ENCODE results near the gene TIMM44. TPM values are rescaled to one million over a fixed set of nuclear protein-coding genes. Genes with fewer than 3 reads are reported as not detected.
"Not testable (repeated sequence)": the region's sequence is repeated elsewhere in the genome, so short reads cannot be mapped to it uniquely, and the experiment has no call there.

The TIMM44 gene
- total and polyA plus RNA-seq, 9 donors: 29.8 to 110 (median 50.3) TPM

GRCh38 chr19:7897292-7897691 is 46.2 kb downstream of the TIMM44 start:
- DNase-seq: no peak

GRCh38 chr19:7895565-7895964 is 47.9 kb downstream of the TIMM44 start:
- Histone ChIP-seq H3K9me3 (no peaks in the 10 kb centered on the region), H3K4me1 (ENCODE audit: insufficient read depth) (no peaks in the 10 kb centered on the region), H3K27ac (no peak overlapping the region), H3K36me3 (no peaks in the 10 kb centered on the region), H3K27me3 (no peaks in the 10 kb centered on the region), H3K4me3 (no peak overlapping the region)
- TF ChIP-seq POLR2A (IDR thresholded peaks at IDR 0.05): no peak
- TF ChIP-seq CTCF (IDR thresholded peaks at IDR 0.05): no peak
- no peak for TF ChIP-seq EP300 (IDR thresholded peaks at IDR 0.05)
- intact Hi-C loops (cut with DNase I): no loop called here
- DNase-seq: no peak
- 69 to 82% (median 77%) methylated on average over 13 of the region's 13 CpGs for WGBS, 3 donors

More at GRCh38 chr19:7897292-7897691, 46.2 kb downstream of the TIMM44 start:
- Histone ChIP-seq H3K4me1 (ENCODE audit: insufficient read depth) (no peaks in the 10 kb centered on the region), H3K27me3 (no peaks in the 10 kb centered on the region), H3K27ac (no peak overlapping the region), H3K36me3 (no peaks in the 10 kb centered on the region), H3K9me3 (no peaks in the 10 kb centered on the region), H3K4me3 (no peak overlapping the region)
- intact Hi-C loops (cut with DNase I): no loop called here
- 77 to 84% (median 78%) methylated on average over 11 of the region's 11 CpGs for WGBS, 3 donors
- TF ChIP-seq EP300 (IDR thresholded peaks at IDR 0.05) (no peak), POLR2A (IDR thresholded peaks at IDR 0.05) (no peak), CTCF (IDR thresholded peaks at IDR 0.05) (no peak)

GRCh38 chr19:7894612-7895309 is 48.7 kb downstream of the TIMM44 start:
- TF ChIP-seq POLR2A (IDR thresholded peaks at IDR 0.05) (no peak), EP300 (IDR thresholded peaks at IDR 0.05) (no peak), CTCF (IDR thresholded peaks at IDR 0.05) (no peak)
- Histone ChIP-seq H3K4me1 (ENCODE audit: insufficient read depth) (no peaks in the 10 kb centered on the region), H3K9me3 (no peaks in the 10 kb centered on the region), H3K36me3 (no peaks in the 10 kb centered on the region), H3K27ac (no peak overlapping the region), H3K27me3 (no peaks in the 10 kb centered on the region), H3K4me3 (no peak overlapping the region)
- no peak for DNase-seq
- intact Hi-C loops (cut with DNase I): no loop called here
- WGBS, 3 donors: 30 to 52% (median 35%) methylated on average over 16 to 18 of the region's 18 CpGs

- H3K4me1 ChIP-seq (ENCODE audit: insufficient read depth); H3K4me3 ChIP-seq; H3K9me3 ChIP-seq; DNase-seq; H3K36me3 ChIP-seq; intact Hi-C loops (cut with DNase I); H3K27me3 ChIP-seq; H3K27ac ChIP-seq: not testable (repeated sequence)
- 71 to 73% (median 71%) methylated on average over 18 of the region's 18 CpGs for WGBS, 3 donors
These were observed 49.9 kb downstream of the TIMM44 start for GRCh38 chr19:7893362-7894101.

GRCh38 chr19:7888826-7889217 is 54.6 kb downstream of the TIMM44 start:
- Histone ChIP-seq H3K27me3 (no peaks in the 10 kb centered on the region), H3K9me3 (no peaks in the 10 kb centered on the region), H3K27ac (no peak overlapping the region), H3K4me3 (no peak overlapping the region), H3K4me1 (ENCODE audit: insufficient read depth) (no peaks in the 10 kb centered on the region), H3K36me3 (no peaks in the 10 kb centered on the region)
- intact Hi-C loops (cut with DNase I): no loop called here
- 73 to 85% (median 76%) methylated on average over 6 to 8 of the region's 8 CpGs for WGBS, 3 donors
- no peak for TF ChIP-seq EP300 (IDR thresholded peaks at IDR 0.05)
- no peak for DNase-seq

Data from ovary (tissue), 9 donors.